ENCODE data around the gene P2RX6. TPM values are rescaled to one million over a fixed set of nuclear protein-coding genes. Genes with fewer than 3 reads are reported as not detected.

Gene P2RX6
- polyA plus RNA-seq, 1 of the 3 experiments (the other 2 are of a cell fraction): 7.1 TPM

GRCh38 chr22:21051831-21052400, 37.0 kb downstream of the P2RX6 start (continued):
- TF ChIP-seq REST (IDR thresholded peaks at IDR 0.05; ENCODE audit: low read depth, low read length): no peak
- TF ChIP-seq NFIC (IDR thresholded peaks at IDR 0.05; ENCODE audit: borderline replicate concordance): no peak
- TF ChIP-seq USF2 (IDR thresholded peaks at IDR 0.05; ENCODE audit: borderline replicate concordance, low read depth, low read length): no peak

- Histone ChIP-seq H3K36me3 (replicated peaks in 1 of 2; ENCODE audit: control insufficient read depth in 1 of 2, insufficient read depth in 2 of 2, low read length in 1 of 2) (no peaks in the 10 kb centered on the region), H3K27me3 (ENCODE audit: insufficient read depth) (no peaks in the 10 kb centered on the region), H3K4me2 (no peak overlapping the region), H3K9ac (no peak overlapping the region), H3K4me3 (ENCODE audit: low read depth in 2 of 2, low read length in 1 of 2) (no peak overlapping the region), H3F3A (replicated peaks; ENCODE audit: insufficient read depth) (no peaks in the 10 kb centered on the region), H2AFZ (ENCODE audit: low read depth) (no peak overlapping the region), H3K4me1 (ENCODE audit: control insufficient read depth in 1 of 2, insufficient read depth in 2 of 2, low read depth in 1 of 2, low read length in 1 of 2) (peaks cover 0 to 3% of the 10 kb centered on the region in 2 experiments; a peak in 1 of 4 replicates), H3K27ac (ENCODE audit: low read depth in 2 of 2, low read length in 1 of 2) (no peak overlapping the region), H3K9me3 (no peaks in the 10 kb centered on the region), H3K9me2 (no peaks in the 10 kb centered on the region), H3K79me2 (ENCODE audit: insufficient read depth) (no peaks in the 10 kb centered on the region), H4K20me1 (ENCODE audit: insufficient read depth) (no peaks in the 10 kb centered on the region)
- TF ChIP-seq MAX (IDR thresholded peaks at IDR 0.05; ENCODE audit: low read depth) (no peak), RXRA (IDR thresholded peaks at IDR 0.05; ENCODE audit: borderline replicate concordance, low read depth) (no peak), MXI1 (IDR thresholded peaks at IDR 0.05; ENCODE audit: low read depth, low read length) (no peak), POLR2AphosphoS5 (IDR thresholded peaks at IDR 0.05; ENCODE audit: low read depth, low read length) (no peak), USF2 (IDR thresholded peaks at IDR 0.05; ENCODE audit: borderline replicate concordance, low read depth, low read length) (no peak), GABPA (IDR thresholded peaks at IDR 0.05; ENCODE audit: low read depth) (no peak), MEF2A (IDR thresholded peaks at IDR 0.05; ENCODE audit: borderline replicate concordance, low read depth) (no peak), SMC3 (IDR thresholded peaks at IDR 0.05; ENCODE audit: low read depth, low read length) (no peak), GATA2 (CRISPR knock-in tag; IDR thresholded peaks at IDR 0.05) (no peak), NFIC (IDR thresholded peaks at IDR 0.05; ENCODE audit: borderline replicate concordance) (no peak), TEAD4 (IDR thresholded peaks at IDR 0.05; ENCODE audit: borderline replicate concordance, insufficient read depth) (no peak), RAD21 (IDR thresholded peaks at IDR 0.05; ENCODE audit: low read length) (no peak), CHD2 (IDR thresholded peaks at IDR 0.05; ENCODE audit: low read length, partially characterized antibody) (no peak), FOXM1 (IDR thresholded peaks at IDR 0.05; ENCODE audit: low read depth) (no peak), TCF12 (IDR thresholded peaks at IDR 0.05) (no peak), EP300 (IDR thresholded peaks at IDR 0.05; ENCODE audit: borderline replicate concordance in 1 of 2, low read depth in 1 of 2, low read length in 1 of 2) (no peak)
- no peak for DNase-seq
- ChIA-PET POLR2A (no interaction called here), CTCF (interaction anchor here (0.7 to 1.4 kb wide), 3 partner anchors 11 to 20 kb away, joined by 3 to 4 read pairs (median 3); no protein-coding TSS in a partner anchor)
- WGBS (ENCODE audit: low lambda C conversion rate): 47% methylated on average over 7 of the region's 8 CpGs
These were observed 37.9 kb downstream of the P2RX6 start for GRCh38 chr22:21052715-21053459.

Measured in SK-N-SH (cell line).